Kidney (tissue), 14 donors: ENCODE measurements around the gene TBC1D8. TPM values are rescaled to one million over a fixed set of nuclear protein-coding genes. Genes with fewer than 3 reads are reported as not detected.

ENCODE experiments used
- DNase-seq, 5 donors: peaks; one replicate each; pipeline ENCODE4 v3.0.0-alpha.2; 2013 to 2020
- FAIRE-seq: peaks from 2 replicates; lab custom pipeline; 2012; peaks lifted over from hg19 to GRCh38; lab: Jason Lieb, UNC
- H3K27ac ChIP-seq, 2 donors: one replicate each; pipeline ENCODE4 v1.7.0; 2013; ENCODE audit warnings: low read depth in 2 of 2, low read length in 2 of 2, inconsistent platforms in 1 of 2
- H3K27me3 ChIP-seq: one replicate; pipeline ENCODE4 v1.7.1; 2013; ENCODE audit warnings: low read length, inconsistent platforms; ENCODE audit not compliant: control insufficient read depth, insufficient read depth
- H3K36me3 ChIP-seq, 3 donors: one replicate each; pipeline versions ENCODE4 v1.7.0 to v1.7.1; 2013; ENCODE audit warnings: low read length in 3 of 3, control low read depth in 1 of 3, inconsistent platforms in 1 of 3; ENCODE audit not compliant: insufficient read depth in 3 of 3, control insufficient read depth in 2 of 3
- H3K4me1 ChIP-seq, 3 donors: one replicate each; pipeline versions ENCODE4 v1.7.0 to v1.7.1; 2013; ENCODE audit warnings: low read length in 3 of 3, inconsistent platforms in 1 of 3, low read depth in 1 of 3; ENCODE audit not compliant: control insufficient read depth in 2 of 3, insufficient read depth in 2 of 3
- H3K4me3 ChIP-seq, 3 donors: one replicate each; pipeline versions ENCODE4 v1.7.0 to v1.8.1; 2013; ENCODE audit warnings: low read length in 3 of 3, control low read depth in 1 of 3, inconsistent platforms in 1 of 3
- H3K9ac ChIP-seq, 3 donors: one replicate each; pipeline versions ENCODE4 v1.7.0 to v1.7.1; 2013; ENCODE audit warnings: low read length in 3 of 3, control low read depth in 1 of 3, inconsistent platforms in 1 of 3
- H3K9me3 ChIP-seq, 3 donors: one replicate each; pipeline versions ENCODE4 v1.7.0 to v1.7.1; 2013; ENCODE audit warnings: low read length in 3 of 3, control low read depth in 1 of 3, inconsistent platforms in 1 of 3; ENCODE audit not compliant: control insufficient read depth in 2 of 3, insufficient read depth in 1 of 3
- CTCF ChIP-seq: IDR thresholded peaks from 3 replicates; pipeline ENCODE4 v1.5.1; 2012; ENCODE audit warnings: mild to moderate bottlenecking, moderate library complexity, borderline replicate concordance; ENCODE audit not compliant: insufficient read depth; ENCODE audit errors: extremely low read depth
- intact Hi-C: fragments of 100-400 bp; cut with DNase I; formaldehyde crosslinking; loops from one replicate; pipeline ENCODE4 v1.11.1; 2022
- polyA plus RNA-seq: library from polyadenylated mRNA; stranded (reverse); fragments of 350-450 nt; fragmentation: Illumina TruSeq; extraction: RNeasy Lipid Tissue Mini Kit (QIAGEN cat#74804); gene quantifications from one replicate; pipeline ENCODE4 v1.2.3, GENCODE V29; 2014; ENCODE audit warnings: low read depth, low replicate concordance; ENCODE audit not compliant: insufficient read depth
- total RNA-seq: library from RNA; stranded (reverse); fragmentation: NEBNext Ultra II Directional; extraction: Animal tissue kit (Norgen Biotek cat#: 25700); gene quantifications from one replicate; pipeline ENCODE4 v1.2.1, GENCODE V29; 2021
- donor health status: control.
- donor health status: control.
- donor health status: control.
- donor health status: control.
- donor health status: control.
- donor health status: DM: yes; HTN: yes; CAD: no.
- donor health status: Normal renal cell carcinoma (clear cell type).

The TBC1D8 gene
- total and polyA plus RNA-seq, 2 donors from 2014 or later: 7.4 to 47.9 TPM

- Histone ChIP-seq H3K9ac (no peak overlapping the region), H3K4me3 (no peak overlapping the region), H3K4me1 (peaks cover 0 to 19% (median 9%) of the 10 kb centered on the region in 3 donors), H3K27me3 (no peaks in the 10 kb centered on the region), H3K9me3 (peaks cover 0 to 3% (median 0%) of the 10 kb centered on the region in 3 donors), H3K36me3 (no peaks in the 10 kb centered on the region), H3K27ac (no peak overlapping the region)
- intact Hi-C loops: no loop called here
- TF ChIP-seq CTCF: no peak
- DNase-seq (no peak), FAIRE-seq (no peak)
These were observed 45.5 kb downstream of the TBC1D8 start for GRCh38 chr2:101105654-101106053.

- no peaks in the 10 kb centered on the region for H3K36me3 ChIP-seq
- no peak for TF ChIP-seq CTCF
- H3K27me3 ChIP-seq: no peaks in the 10 kb centered on the region
- H3K9me3 ChIP-seq: peaks cover 0 to 6% (median 0%) of the 10 kb centered on the region in 3 donors
- H3K4me3 ChIP-seq: no peak overlapping the region
- no peak for FAIRE-seq
- no peaks in the 10 kb centered on the region for H3K4me1 ChIP-seq
- no peak overlapping the region for H3K9ac ChIP-seq
- H3K27ac ChIP-seq: no peak overlapping the region
- DNase-seq: no peak
- intact Hi-C loops: no loop called here
These were observed 53.5 kb downstream of the TBC1D8 start for GRCh38 chr2:101097638-101098037.

GRCh38 chr2:101096619-101097142 is 54.5 kb downstream of the TBC1D8 start:
- no peak for DNase-seq
- Histone ChIP-seq H3K36me3 (no peaks in the 10 kb centered on the region), H3K27me3 (no peaks in the 10 kb centered on the region), H3K27ac (no peak overlapping the region), H3K4me3 (no peak overlapping the region), H3K4me1 (no peaks in the 10 kb centered on the region), H3K9ac (no peak overlapping the region), H3K9me3 (peaks cover 0 to 6% (median 0%) of the 10 kb centered on the region in 3 donors)
- no peak for FAIRE-seq
- TF ChIP-seq CTCF: no peak
- intact Hi-C loops: no loop called here

- no peak overlapping the region for H3K9ac ChIP-seq
- FAIRE-seq (no peak), DNase-seq (no peak)
- peaks cover 0 to 6% (median 0%) of the 10 kb centered on the region in 3 donors for H3K9me3 ChIP-seq
- H3K4me3 ChIP-seq: no peak overlapping the region
- H3K36me3 ChIP-seq: no peaks in the 10 kb centered on the region
- no peak overlapping the region for H3K27ac ChIP-seq
- H3K27me3 ChIP-seq: no peaks in the 10 kb centered on the region
- H3K4me1 ChIP-seq: no peaks in the 10 kb centered on the region
- no peak for TF ChIP-seq CTCF
- intact Hi-C loops: no loop called here
These were observed 56.8 kb downstream of the TBC1D8 start for GRCh38 chr2:101094351-101094750.
